Measurements from ENCODE around the gene EML1.

DNA sequence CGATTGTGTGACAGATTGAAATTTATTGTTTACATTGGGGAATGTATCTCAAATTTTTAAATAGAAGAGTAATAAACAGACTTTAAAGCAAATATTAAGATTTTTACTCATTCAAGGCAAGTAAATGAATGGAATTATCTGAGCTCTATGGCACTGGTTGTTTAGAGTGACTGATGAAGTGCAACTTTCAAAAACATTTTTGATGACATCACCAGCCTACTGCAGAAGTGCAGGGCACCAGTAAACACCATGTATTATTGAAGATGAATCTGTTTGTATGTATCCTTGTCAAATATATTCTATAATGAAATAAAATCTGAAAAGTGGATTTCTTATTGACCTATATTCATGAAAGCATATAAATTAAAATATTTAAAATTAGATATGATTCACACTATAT, 148.0 kb downstream of the EML1 start:
- TF ChIP-seq, protein P1, sequence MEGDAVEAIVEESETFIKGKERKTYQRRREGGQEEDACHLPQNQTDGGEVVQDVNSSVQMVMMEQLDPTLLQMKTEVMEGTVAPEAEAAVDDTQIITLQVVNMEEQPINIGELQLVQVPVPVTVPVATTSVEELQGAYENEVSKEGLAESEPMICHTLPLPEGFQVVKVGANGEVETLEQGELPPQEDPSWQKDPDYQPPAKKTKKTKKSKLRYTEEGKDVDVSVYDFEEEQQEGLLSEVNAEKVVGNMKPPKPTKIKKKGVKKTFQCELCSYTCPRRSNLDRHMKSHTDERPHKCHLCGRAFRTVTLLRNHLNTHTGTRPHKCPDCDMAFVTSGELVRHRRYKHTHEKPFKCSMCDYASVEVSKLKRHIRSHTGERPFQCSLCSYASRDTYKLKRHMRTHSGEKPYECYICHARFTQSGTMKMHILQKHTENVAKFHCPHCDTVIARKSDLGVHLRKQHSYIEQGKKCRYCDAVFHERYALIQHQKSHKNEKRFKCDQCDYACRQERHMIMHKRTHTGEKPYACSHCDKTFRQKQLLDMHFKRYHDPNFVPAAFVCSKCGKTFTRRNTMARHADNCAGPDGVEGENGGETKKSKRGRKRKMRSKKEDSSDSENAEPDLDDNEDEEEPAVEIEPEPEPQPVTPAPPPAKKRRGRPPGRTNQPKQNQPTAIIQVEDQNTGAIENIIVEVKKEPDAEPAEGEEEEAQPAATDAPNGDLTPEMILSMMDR (IDR thresholded peaks at IDR 0.05) = no peak
- TF ChIP-seq POLR2A (IDR thresholded peaks at IDR 0.05; ENCODE audit: low read depth) = no peak

All from esophagus muscularis mucosa (tissue), 3 donors.